Inflammatory macrophage (primary cell): ENCODE data around the gene NEDD8.
"Not testable (repeated sequence)": the region's sequence is repeated elsewhere in the genome, so short reads cannot be mapped to it uniquely, and the experiment has no call there.

Source experiments
- DNase-seq, 2 donors: peaks; one replicate each; pipeline ENCODE4 v3.0.0-alpha.2; 2020 to 2022

Gene NEDD8

DNA sequence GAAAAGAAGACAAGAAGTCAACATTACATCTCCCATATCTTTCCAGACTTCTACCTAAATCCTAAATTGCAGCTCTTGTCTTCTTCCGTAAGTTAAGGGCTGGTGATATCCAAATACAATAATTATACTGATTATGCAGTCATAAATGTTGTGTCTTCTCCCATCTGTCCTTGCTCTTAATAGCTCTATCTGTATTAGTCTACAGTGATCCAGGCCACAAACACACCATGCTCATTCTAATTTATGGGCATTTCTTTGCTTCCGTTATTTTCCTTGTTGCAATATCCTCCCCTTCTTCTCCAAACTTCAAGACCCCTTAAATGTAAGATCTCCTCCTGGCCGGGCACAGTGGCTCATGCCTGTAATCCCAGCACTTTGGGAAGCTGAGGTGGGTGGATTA lies 12.6 kb downstream of the NEDD8 start:
- DNase-seq: no peak

DNA sequence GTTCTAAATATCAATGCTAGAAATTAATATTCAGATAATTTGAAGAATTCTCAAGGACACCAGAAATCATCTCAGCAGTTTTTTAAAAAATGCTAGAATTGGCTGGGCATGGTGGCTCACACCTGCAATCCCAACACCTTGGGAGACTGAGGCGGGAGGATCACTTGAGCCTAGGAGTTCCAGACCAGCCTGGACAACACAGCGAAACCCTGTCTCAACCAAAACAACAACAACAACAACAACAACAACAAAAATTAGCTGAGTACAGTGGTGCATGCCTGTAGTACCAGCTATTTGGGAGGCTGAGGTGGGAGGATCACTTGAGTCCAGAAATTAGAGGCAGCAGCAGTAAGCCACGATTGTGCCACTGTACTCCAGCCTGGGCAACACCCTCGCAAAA lies 13.1 kb downstream of the NEDD8 start:
- DNase-seq: no peak

GRCh38 chr14:24216876-24217275 lies 15.3 kb downstream of the NEDD8 start:
- DNase-seq: not testable (repeated sequence)

GRCh38 chr14:24216345-24216699 lies 15.8 kb downstream of the NEDD8 start:
- no peak for DNase-seq

DNA sequence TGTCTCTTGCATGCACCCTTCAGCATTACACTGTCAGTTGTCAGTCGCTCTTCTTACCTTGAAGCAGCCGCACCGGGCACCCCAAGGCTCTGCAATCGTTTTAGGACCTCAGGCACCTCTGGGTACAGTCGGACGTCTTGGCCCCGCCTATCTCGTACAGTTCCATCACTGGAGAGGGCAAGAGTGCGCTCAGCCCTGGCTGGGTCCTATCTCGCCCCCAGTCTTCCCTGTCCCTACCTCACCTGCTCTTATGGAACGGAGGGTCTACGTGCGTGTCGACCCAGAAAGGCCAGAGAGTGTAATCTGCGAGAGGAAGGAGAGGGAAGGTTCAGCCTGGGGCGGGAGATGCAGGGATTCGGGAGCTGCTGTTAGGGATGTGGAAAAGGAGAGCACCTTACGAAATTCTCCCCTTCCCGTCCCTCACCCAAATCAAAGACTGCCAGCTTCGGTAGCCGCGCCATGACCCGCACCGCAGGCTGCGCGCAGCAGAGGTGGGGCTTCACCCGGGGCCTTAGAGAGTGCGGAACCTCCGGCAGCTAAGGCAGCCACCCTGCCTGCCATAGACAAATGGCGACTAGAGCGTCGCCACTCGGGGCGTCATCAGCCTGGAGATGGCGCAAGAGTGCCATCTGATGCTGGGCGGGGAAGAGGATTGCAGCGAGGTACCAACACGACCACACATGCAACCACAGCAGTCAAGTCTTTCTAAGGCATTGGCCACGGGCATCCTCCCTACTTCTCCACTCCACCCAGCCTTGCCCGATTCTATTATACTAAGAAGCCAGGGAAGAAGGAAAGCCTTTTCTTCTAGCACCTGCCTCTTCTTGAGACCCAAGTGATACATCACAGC lies 16.4 kb downstream of the NEDD8 start, which contains the start of gene MDP1:
TSS of gene MDP1 (minus strand) at position 572 of the 850 bp plus-strand sequence. CDS start at position 461, 111 bp downstream.
- DNase-seq: peak; percentile 92 to 94

- DNase-seq: no peak
Measured at GRCh38 chr14:24213866-24214662, 18.1 kb downstream of the NEDD8 start.

DNA sequence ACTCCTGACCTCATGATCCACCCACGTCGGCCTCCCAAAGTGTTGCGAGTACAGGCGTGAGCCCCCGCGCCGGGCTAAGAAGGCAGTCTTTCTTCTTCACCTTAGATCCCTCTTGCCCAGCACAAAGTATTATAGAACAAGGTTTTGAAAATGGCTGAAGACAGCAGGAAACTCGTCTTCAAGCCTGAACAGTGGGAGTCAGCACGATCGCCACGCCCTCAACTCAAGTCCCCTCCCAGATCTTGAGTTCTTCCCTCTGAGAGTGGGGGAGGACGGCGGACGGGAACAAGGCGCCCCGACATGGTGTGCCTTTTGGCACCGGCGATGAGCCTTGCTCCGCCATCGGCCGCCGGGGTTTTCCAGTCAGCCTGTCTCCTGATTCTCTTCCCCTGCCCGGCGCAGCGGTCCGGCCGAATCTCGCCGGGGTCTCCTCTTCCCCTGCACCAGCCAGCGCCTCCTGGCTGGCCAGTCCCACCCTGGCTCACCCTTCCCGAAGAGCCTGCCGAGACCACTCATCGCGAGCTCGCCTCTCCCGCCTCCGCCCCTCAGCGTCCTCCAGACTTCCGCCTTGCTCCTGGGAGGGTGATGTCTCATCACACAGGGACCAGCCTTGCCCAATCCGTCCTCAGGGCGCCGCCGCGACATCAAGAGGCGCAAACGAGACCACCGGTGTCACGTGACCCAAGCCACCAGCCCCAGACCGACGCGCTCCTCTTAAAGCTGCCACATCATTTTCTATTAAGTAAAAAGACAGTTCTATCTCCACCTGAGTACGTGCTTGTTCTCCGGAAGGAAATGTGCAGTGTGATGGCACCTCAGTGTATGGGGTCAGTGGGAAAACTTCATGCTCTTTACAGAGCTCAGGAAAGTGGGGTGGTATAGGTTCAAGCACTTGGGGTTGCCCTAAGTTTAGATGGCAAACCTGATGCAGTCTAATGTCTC lies 19.0 kb downstream of the NEDD8 start, which contains the start of gene CHMP4A:
TSS of gene CHMP4A (minus strand) at position 565 of the 942 bp plus-strand sequence. CDS start at position 516, 49 bp downstream.
- peak; percentile 98 to 99 for DNase-seq

- DNase-seq: no peak
Measured at GRCh38 chr14:24211311-24211710, 20.9 kb downstream of the NEDD8 start.

- no peak for DNase-seq
Measured at GRCh38 chr14:24207625-24208024, 24.5 kb downstream of the NEDD8 start.

GRCh38 chr14:24207104-24207551 lies 25.0 kb downstream of the NEDD8 start:
- DNase-seq: no peak

- DNase-seq: no peak
Measured at GRCh38 chr14:24206260-24207103, 25.7 kb downstream of the NEDD8 start.

DNA sequence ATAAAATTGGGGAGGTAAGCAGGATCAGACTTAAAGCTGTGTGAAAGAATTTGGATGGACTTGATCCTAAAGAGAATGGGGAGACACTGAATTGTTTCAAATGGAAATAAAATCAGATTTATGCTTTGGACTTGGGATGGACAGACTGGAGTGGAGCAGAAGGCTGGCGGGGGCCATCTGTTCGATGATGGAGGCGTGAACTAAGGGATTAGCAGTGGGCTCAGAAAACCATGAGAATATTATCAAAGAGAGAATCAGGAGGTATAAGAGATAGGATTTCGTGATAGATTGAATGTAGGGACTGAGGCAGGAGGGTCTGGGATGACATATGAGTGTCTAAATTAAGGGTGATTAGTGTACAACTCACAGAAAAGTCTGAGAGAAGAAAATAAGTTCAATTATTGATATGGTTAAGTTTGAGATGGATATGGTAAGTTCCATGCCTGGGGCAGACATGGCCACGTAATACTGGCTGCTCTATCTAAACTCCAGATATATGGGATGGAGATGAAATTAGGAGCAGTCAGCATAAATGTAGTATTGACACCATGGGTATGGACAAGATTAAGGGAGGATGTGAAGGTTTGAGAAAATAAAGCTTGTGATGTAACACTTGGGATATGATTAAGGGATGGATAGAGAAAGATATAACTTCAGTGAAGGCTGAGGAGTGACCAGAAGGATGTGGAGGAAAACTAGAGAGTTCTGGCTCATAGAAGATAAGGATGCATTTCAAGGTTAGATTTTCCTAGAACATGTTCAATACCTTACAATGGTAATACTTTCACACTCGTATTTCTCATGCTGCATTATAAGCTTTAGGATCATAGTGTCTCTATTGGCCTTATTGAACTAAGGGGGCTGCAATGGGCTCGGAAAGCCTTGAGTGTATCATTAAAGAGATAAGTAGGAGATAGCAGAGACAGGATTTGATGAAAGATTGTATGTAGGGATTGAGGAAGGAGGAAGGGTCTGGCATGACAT lies 27.7 kb downstream of the NEDD8 start:
- DNase-seq: no peak

DNA sequence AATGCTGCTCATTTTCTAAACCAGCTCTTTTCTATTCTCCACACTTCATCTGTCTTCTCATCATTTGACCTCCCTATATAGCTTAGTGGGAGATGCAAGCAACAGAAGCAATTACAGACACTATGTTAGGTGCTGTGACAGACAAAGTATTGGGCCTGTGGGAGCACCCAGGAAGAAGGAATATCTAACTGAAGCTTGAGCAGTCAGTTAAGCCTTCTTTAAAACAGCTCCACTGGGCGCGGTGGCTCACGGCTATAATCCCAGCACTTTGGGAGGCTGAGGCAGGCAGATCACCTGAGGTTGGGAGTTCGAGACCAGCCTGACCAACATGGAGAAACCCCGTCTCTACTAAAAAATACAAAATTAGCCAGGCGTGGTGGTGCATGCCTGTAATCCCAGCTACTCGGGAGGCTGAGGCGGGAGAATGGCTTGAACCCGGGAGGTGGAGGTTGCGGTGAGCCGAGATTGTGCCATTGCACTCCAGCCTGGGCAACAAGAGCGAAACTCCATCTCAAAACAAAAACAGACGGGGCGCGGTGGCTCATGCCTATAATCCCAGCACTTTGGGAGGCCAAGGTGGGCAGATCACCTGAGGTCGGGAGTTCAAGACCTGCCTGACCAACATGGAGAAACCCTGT lies 28.8 kb downstream of the NEDD8 start:
- not testable (repeated sequence) for DNase-seq

GRCh38 chr14:24202538-24202937 lies 29.6 kb downstream of the NEDD8 start:
- DNase-seq: not testable (repeated sequence)

GRCh38 chr14:24198814-24199524 lies 33.2 kb downstream of the NEDD8 start:
- no peak for DNase-seq

DNA sequence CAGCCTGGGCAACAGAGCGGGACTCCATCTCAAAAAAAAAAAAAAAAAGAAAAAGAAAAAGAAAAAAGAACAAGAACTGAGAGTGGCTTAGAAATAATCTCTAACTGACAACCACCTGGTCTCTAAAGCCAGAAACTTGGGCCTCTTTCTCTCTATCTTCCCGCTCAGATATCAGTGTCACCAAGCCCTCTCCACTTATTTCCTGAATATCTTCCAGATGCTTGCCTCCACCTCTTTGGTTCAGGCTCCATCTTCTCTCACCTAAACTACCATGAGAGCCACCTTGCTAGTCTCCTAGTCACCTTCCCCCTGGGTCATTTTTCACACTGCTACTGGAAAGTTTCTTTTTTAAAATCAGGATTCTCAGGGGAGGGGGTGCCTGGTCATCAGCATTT lies 35.1 kb downstream of the NEDD8 start:
- DNase-seq: no peak

GRCh38 chr14:24196071-24197055 lies 35.8 kb downstream of the NEDD8 start:
- DNase-seq: peak; percentile 13 to 44
